H1 (cell line): ENCODE results near the gene POGLUT2. TPM values are rescaled to one million over a fixed set of nuclear protein-coding genes. Genes with fewer than 3 reads are reported as not detected.

Experiments
- ATF3 ChIP-seq: IDR thresholded peaks from 2 replicates; pipeline ENCODE4 v1.6.1; 2011; ENCODE audit warnings: low read depth, mild to moderate bottlenecking, low read length; ENCODE audit not compliant: insufficient read depth
- CHD7 ChIP-seq: fragments of 300-600 bp; sonication (generic); IDR thresholded peaks from 2 replicates; pipeline ENCODE4 v1.7.1; 2012; ENCODE audit warnings: low read length, moderate library complexity, mild to moderate bottlenecking, inconsistent platforms; ENCODE audit not compliant: insufficient replicate concordance
- PHF8 ChIP-seq: fragments of 200-600 bp; sonication (generic); conservative IDR thresholded peaks from 2 replicates; pipeline ENCODE4 v1.7.1; 2012; ENCODE audit warnings: low read depth, mild to moderate bottlenecking, inconsistent platforms, low read length, moderate library complexity
- RBBP5 ChIP-seq: IDR thresholded peaks from 2 replicates; pipeline ENCODE4 v1.7.1; 2012; ENCODE audit warnings: low read depth, mild to moderate bottlenecking, inconsistent platforms, low read length, moderate library complexity, borderline replicate concordance
- polyA plus RNA-seq, 7 experiments: library from polyadenylated mRNA; depleted of rRNA in 3 of 7; stranded (reverse) in 5 of 7; unstranded in 2 of 7; fragments of >200 nt in 5 of 7; fragments of 200-250 nt in 2 of 7; gene quantifications; 1 replicate in 5 of 7; 2 replicates in 1 of 7; 4 replicates in 1 of 7; pipeline versions ENCODE4 v1.2.1 to v1.2.3, GENCODE V29; 2011 to 2013; ENCODE audit warnings: missing spikeins in 2 of 7, mixed read lengths in 2 of 7
- total RNA-seq: library from RNA; stranded (reverse); fragmentation: NEBNext Ultra II Directional; extraction: Animal tissue kit (Norgen Biotek cat#: 25700); gene quantifications from 2 replicates; pipeline ENCODE4 v1.2.1, GENCODE V29; 2021

Gene POGLUT2
- total and polyA plus RNA-seq, 2 of the 8 experiments (the other 6 are each of a cell fraction or from before 2014, with no cell fraction given), result 9.9 to 22.3 TPM

GRCh38 chr13:102845630-102846260, 47.0 kb upstream of the POGLUT2 start, which contains the start of gene ERCC5 (continued):
- no peak for TF ChIP-seq CHD7
- peak; percentile 33; the same call in 1 of the 2 replicates for TF ChIP-seq RBBP5
- peak; percentile 61; the same call in 1 of the 2 replicates for TF ChIP-seq ATF3
- peak; percentile 86 for TF ChIP-seq PHF8
